DOHH2 (cell line): ENCODE data around the gene EPB41.

ENCODE experiments used
- H3F3A ChIP-seq: fragments of 200-600 bp; sonication (generic), shearing (Covaris generic); 2 replicates; pipeline ENCODE4 v1.6.0; 2016; ENCODE audit warnings: antibody characterized with exemption, mild to moderate bottlenecking; ENCODE audit not compliant: control insufficient read depth, insufficient read depth
- H3K27ac ChIP-seq: fragments of 200-600 bp; sonication (generic); 2 replicates; pipeline ENCODE4 v1.5.1; 2014; ENCODE audit warnings: low read depth, mild to moderate bottlenecking, low read length, moderate library complexity
- H3K27me3 ChIP-seq: fragments of 200-600 bp; sonication (generic); 2 replicates; pipeline ENCODE4 v1.6.1; 2014; ENCODE audit warnings: mild to moderate bottlenecking, low read length, mixed read lengths; ENCODE audit not compliant: control insufficient read depth
- H3K36me3 ChIP-seq: fragments of 200-600 bp; sonication (generic); 2 replicates; pipeline ENCODE4 v1.6.1; 2014; ENCODE audit warnings: mild to moderate bottlenecking, low read length, moderate library complexity, mixed read lengths; ENCODE audit not compliant: control insufficient read depth
- H3K4me1 ChIP-seq: fragments of 200-600 bp; sonication (generic); 2 replicates; pipeline ENCODE4 v1.6.1; 2014; ENCODE audit warnings: mild to moderate bottlenecking, low read length, mixed read lengths; ENCODE audit not compliant: control insufficient read depth
- H3K4me2 ChIP-seq: fragments of 200-600 bp; sonication (generic); 2 replicates; pipeline ENCODE4 v1.6.0; 2014; ENCODE audit warnings: mild to moderate bottlenecking, low read length, moderate library complexity
- H3K4me3 ChIP-seq: fragments of 200-600 bp; sonication (generic); 2 replicates; pipeline ENCODE4 v1.5.1; 2014; ENCODE audit warnings: mild to moderate bottlenecking, low read length, mixed read lengths
- H3K79me2 ChIP-seq: fragments of 200-600 bp; sonication (generic); 2 replicates; pipeline ENCODE4 v1.6.1; 2014; ENCODE audit warnings: mild to moderate bottlenecking, low read length, mixed read lengths; ENCODE audit not compliant: control insufficient read depth
- H3K9me2 ChIP-seq: fragments of 200-600 bp; sonication (generic); replicated peaks from 2 replicates; pipeline ENCODE4 v1.6.1; 2014; ENCODE audit warnings: mild to moderate bottlenecking, low read length, mixed read lengths; ENCODE audit not compliant: control insufficient read depth
- H3K9me3 ChIP-seq: fragments of 200-600 bp; sonication (generic); 2 replicates; pipeline ENCODE4 v1.6.1; 2014; ENCODE audit warnings: antibody characterized with exemption, low read length, mixed read lengths; ENCODE audit not compliant: control insufficient read depth, insufficient read depth
- H4K20me1 ChIP-seq: fragments of 200-600 bp; sonication (generic); 2 replicates; pipeline ENCODE4 v1.6.0; 2014; ENCODE audit warnings: low read depth, mild to moderate bottlenecking, antibody characterized with exemption, low read length, moderate library complexity; ENCODE audit not compliant: control insufficient read depth, insufficient read depth
- CTCF ChIP-seq: fragments of 200-600 bp; sonication (generic); IDR thresholded peaks from one replicate; pipeline ENCODE4 v1.5.1; 2014; ENCODE audit warnings: antibody characterized with exemption, mild to moderate bottlenecking, low read depth, low read length; ENCODE audit not compliant: poor library complexity, severe bottlenecking
- EZH2phosphoT487 ChIP-seq: fragments of 200-600 bp; sonication (generic); IDR thresholded peaks from 2 replicates; pipeline ENCODE4 v1.6.1; 2017; ENCODE audit warnings: borderline replicate concordance, mild to moderate bottlenecking, antibody characterized with exemption, low read length, moderate library complexity, mixed read lengths

The EPB41 gene

DNA sequence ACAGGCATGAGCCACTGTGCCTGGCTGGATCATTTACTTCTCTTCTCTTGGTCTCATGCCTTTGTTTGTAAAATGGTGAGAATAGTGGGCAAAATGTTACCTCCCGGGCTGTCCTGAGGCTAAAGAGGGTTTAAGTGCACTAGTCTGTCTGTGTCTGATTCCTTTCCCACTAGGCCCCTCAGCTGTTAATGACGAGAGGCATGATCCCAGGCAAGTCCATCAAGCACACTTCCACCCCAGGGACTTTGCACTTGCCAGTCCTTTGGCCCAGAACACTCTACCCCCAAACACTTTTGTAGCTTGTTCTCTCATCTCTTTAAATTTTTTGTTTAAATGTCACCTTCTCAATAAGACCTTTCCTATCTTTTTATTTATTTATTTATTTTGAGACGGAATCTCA lies 13.8 kb upstream of the EPB41 start:
- peaks cover 2% of the 10 kb centered on the region; the same call in 1 of the 2 replicates for H3K79me2 ChIP-seq
- no peak overlapping the region for H3K4me2 ChIP-seq
- H3K4me1 ChIP-seq: no peaks in the 10 kb centered on the region
- H3K27me3 ChIP-seq: no peaks in the 10 kb centered on the region
- 0 out of 2 replicates have a peak, but pooled peaks cover 2% of the 10 kb centered on the region for H3K36me3 ChIP-seq
- H3K9me2 ChIP-seq: no peaks in the 10 kb centered on the region
- H4K20me1 ChIP-seq: no peaks in the 10 kb centered on the region; the same call in 1 of the 2 replicates
- TF ChIP-seq EZH2phosphoT487 (no peak), CTCF (no peak)
- H3K27ac ChIP-seq: no peak overlapping the region
- no peaks in the 10 kb centered on the region for H3K9me3 ChIP-seq
- no peaks in the 10 kb centered on the region for H3F3A ChIP-seq
- H3K4me3 ChIP-seq: no peak overlapping the region

- H3K36me3 ChIP-seq: no peaks in the 10 kb centered on the region
- H4K20me1 ChIP-seq: no peaks in the 10 kb centered on the region
- H3K27ac ChIP-seq: no peak overlapping the region
- H3F3A ChIP-seq: no peaks in the 10 kb centered on the region
- H3K27me3 ChIP-seq: no peaks in the 10 kb centered on the region
- no peak overlapping the region for H3K4me3 ChIP-seq
- H3K4me2 ChIP-seq: no peak overlapping the region
- no peaks in the 10 kb centered on the region for H3K9me2 ChIP-seq
- H3K9me3 ChIP-seq: no peaks in the 10 kb centered on the region
- H3K4me1 ChIP-seq: no peaks in the 10 kb centered on the region
- H3K79me2 ChIP-seq: peaks cover 2% of the 10 kb centered on the region; the same call in 1 of the 2 replicates
- no peak for TF ChIP-seq EZH2phosphoT487
- no peak for TF ChIP-seq CTCF
These were observed 11.6 kb upstream of the EPB41 start for GRCh38 chr1:28902738-28903137.

DNA sequence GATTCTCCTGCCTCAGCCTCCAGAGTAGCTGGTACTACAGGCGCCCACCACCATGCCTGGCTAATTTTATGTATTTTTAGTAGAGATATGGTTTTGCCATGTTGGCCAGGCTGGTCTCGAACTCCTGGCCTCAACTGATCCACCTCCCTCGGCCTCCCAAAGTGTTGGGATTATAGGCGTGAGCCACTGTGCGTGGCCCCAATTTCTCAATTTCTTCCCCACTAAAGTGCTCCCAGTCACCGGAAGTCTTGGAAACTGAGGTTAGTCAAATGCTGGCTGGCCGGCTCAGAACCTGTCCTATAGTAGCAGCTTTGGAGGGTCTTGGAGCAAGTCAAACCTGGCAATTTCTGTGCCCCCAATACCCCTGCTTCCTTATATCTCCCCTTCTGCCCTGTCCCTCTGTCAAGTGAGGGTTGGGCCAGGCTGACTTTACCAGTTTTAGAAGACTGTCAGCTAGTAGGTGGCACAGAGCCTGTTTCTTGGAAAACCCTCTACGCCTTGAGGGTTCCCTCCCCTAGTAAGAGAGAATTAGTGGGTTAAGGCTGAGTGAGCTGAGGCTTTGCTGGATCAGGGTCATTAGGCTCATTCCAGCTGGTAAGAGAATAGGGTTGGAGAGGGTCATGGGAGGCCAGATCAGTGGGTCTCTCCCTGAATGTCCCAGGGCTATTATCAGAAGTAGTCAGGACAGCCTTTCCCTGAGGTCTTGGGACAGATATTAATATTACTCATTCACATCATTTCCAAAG lies 8.3 kb upstream of the EPB41 start:
- Histone ChIP-seq H3K9me3 (no peaks in the 10 kb centered on the region), H3K36me3 (no peaks in the 10 kb centered on the region), H3K4me1 (no peaks in the 10 kb centered on the region), H4K20me1 (no peaks in the 10 kb centered on the region), H3K9me2 (no peaks in the 10 kb centered on the region), H3K4me2 (no peak overlapping the region), H3K27ac (no peak overlapping the region), H3F3A (no peaks in the 10 kb centered on the region), H3K27me3 (no peaks in the 10 kb centered on the region), H3K4me3 (no peak overlapping the region), H3K79me2 (peaks cover 2% of the 10 kb centered on the region; the same call in 1 of the 2 replicates)
- TF ChIP-seq CTCF (no peak), EZH2phosphoT487 (no peak)
